HCT116 (cell line): ENCODE results near the gene GPX7. TPM values are rescaled to one million over a fixed set of nuclear protein-coding genes. Genes with fewer than 3 reads are reported as not detected.

Experiments used
- ATAC-seq: fragments of 200-7000 bp; cut with Tn5 transposase; 2 replicates; pipeline ENCODE4 v1.9.1; 2020; ENCODE audit warnings: mild to moderate bottlenecking, moderate library complexity
- BruUV-seq: library from RNA; stranded (reverse); fragments of 400-500 nt; replicated peaks from 2 replicates; lab custom pipeline; 2021; lab: Mats Ljungman, UMichigan
- CTCF ChIA-PET: fragments of 300-600 bp; sonication (Branson Sonifier 250); formaldehyde crosslinking; loops from one replicate; lab custom pipeline; 2021; ENCODE audit warnings: antibody characterized with exemption; lab: Charles Lee
- POLR2A ChIA-PET: fragments of 300-600, 350-600 bp; sonication (Branson Sonifier 250); formaldehyde crosslinking; loops from one replicate; lab custom pipeline; 2021; ENCODE audit warnings: antibody characterized with exemption; lab: Charles Lee
- RAD21 ChIA-PET, 2 experiments: fragments of 300-600 bp; sonication (Branson Sonifier 250); formaldehyde crosslinking; loops; one replicate each; lab custom pipeline; 2023; ENCODE audit warnings: low total read pairs in 2 of 2; ENCODE audit not compliant: uncharacterized antibody in 2 of 2, unreplicated experiment in 2 of 2, low non-redundant PET in 1 of 2; lab: Charles Lee
- DNase-seq: peaks from one replicate; pipeline ENCODE4 v3.0.0-alpha.2; 2010; ENCODE audit warnings: low read depth, low spot score
- H2AFZ ChIP-seq: fragments of 200-600 bp; shearing (Covaris generic), sonication (generic); 2 replicates; pipeline ENCODE4 v1.6.1; 2017; ENCODE audit warnings: low read depth, mixed run types, mixed read lengths, antibody characterized with exemption, low read length; ENCODE audit not compliant: poor library complexity, severe bottlenecking
- H3K27ac ChIP-seq: 2 replicates; pipeline ENCODE4 v1.5.1; 2012; ENCODE audit warnings: low read depth, low read length
- H3K27me3 ChIP-seq: fragments of 200-600 bp; sonication (generic); 2 replicates; pipeline ENCODE4 v1.6.1; 2016; ENCODE audit warnings: mixed run types, low read length, mixed read lengths; ENCODE audit not compliant: insufficient read depth
- H3K36me3 ChIP-seq, 2 experiments: fragments of 200-500 bp in 1 of 2; fragments of 200-600 bp in 1 of 2; sonication (Bioruptor generic) in 1 of 2; sonication (generic) in 1 of 2; 2 replicates each; pipeline versions ENCODE4 v1.5.1 to v1.6.1; 2014 to 2016; ENCODE audit warnings: low read length in 2 of 2, inconsistent platforms in 1 of 2, mixed read lengths in 1 of 2, mixed run types in 1 of 2; ENCODE audit not compliant: insufficient read depth in 2 of 2, control insufficient read depth in 1 of 2
- H3K4me1 ChIP-seq, 2 experiments: fragments of 200-600 bp in 1 of 2; sonication (generic) in 1 of 2; 2 replicates each; pipeline versions ENCODE4 v1.5.1 to v1.6.1; 2012 to 2017; ENCODE audit warnings: low read length in 2 of 2, inconsistent platforms in 1 of 2, mild to moderate bottlenecking in 1 of 2, mixed read lengths in 1 of 2, mixed run types in 1 of 2, moderate library complexity in 1 of 2; ENCODE audit not compliant: insufficient read depth in 2 of 2, control insufficient read depth in 1 of 2
- H3K4me2 ChIP-seq: fragments of 200-600 bp; sonication (generic); 2 replicates; pipeline ENCODE4 v1.6.1; 2017; ENCODE audit warnings: mixed run types, low read length, mixed read lengths
- H3K4me3 ChIP-seq, 2 experiments: fragments of 200-600 bp in 1 of 2; sonication (generic) in 1 of 2; replicated peaks in 1 of 2; 2 replicates each; pipeline ENCODE4 v1.5.1; 2011 to 2016; ENCODE audit warnings: low read length in 2 of 2, control low read depth in 1 of 2, low read depth in 1 of 2, mild to moderate bottlenecking in 1 of 2, mixed read lengths in 1 of 2, mixed run types in 1 of 2
- H3K79me2 ChIP-seq: fragments of 200-600 bp; sonication (generic); 2 replicates; pipeline ENCODE4 v1.6.1; 2017; ENCODE audit warnings: mild to moderate bottlenecking, mixed run types, low read length, moderate library complexity, mixed read lengths; ENCODE audit not compliant: insufficient read depth
- H3K9ac ChIP-seq: fragments of 200-600 bp; sonication (generic); 2 replicates; pipeline ENCODE4 v1.6.1; 2016; ENCODE audit warnings: low read length, mixed read lengths
- H3K9me2 ChIP-seq: fragments of 200-600 bp; sonication (generic), shearing (Covaris generic); 2 replicates; pipeline ENCODE4 v1.6.1; 2017; ENCODE audit warnings: mixed run types, mild to moderate bottlenecking, moderate library complexity; ENCODE audit not compliant: insufficient read depth
- H3K9me3 ChIP-seq, 2 experiments: fragments of 200-500 bp in 1 of 2; fragments of 200-600 bp in 1 of 2; sonication (Bioruptor generic) in 1 of 2; sonication (generic) in 1 of 2; 2 replicates each; pipeline ENCODE4 v1.6.1; 2014 to 2017; ENCODE audit warnings: low read length in 2 of 2, mixed read lengths in 2 of 2, inconsistent platforms in 1 of 2, low read depth in 1 of 2, mild to moderate bottlenecking in 1 of 2, mixed run types in 1 of 2, moderate library complexity in 1 of 2; ENCODE audit not compliant: control insufficient read depth in 1 of 2, insufficient read depth in 1 of 2
- H4K20me1 ChIP-seq: fragments of 200-600 bp; sonication (generic), shearing (Covaris generic); 2 replicates; pipeline ENCODE4 v1.6.1; 2017; ENCODE audit warnings: mixed run types, mild to moderate bottlenecking, moderate library complexity; ENCODE audit not compliant: insufficient read depth
- CBX3 ChIP-seq: IDR thresholded peaks from 2 replicates; pipeline ENCODE4 v1.6.1; 2012; ENCODE audit warnings: low read depth
- EZH2 ChIP-seq: fragments of 200-600 bp; sonication (generic); IDR thresholded peaks from 2 replicates; pipeline ENCODE4 v1.6.1; 2017; ENCODE audit warnings: antibody characterized with exemption, mixed run types
- POLR2AphosphoS5 ChIP-seq: IDR thresholded peaks from 2 replicates; pipeline ENCODE4 v1.6.1; 2011; ENCODE audit warnings: mild to moderate bottlenecking, low read depth, low read length, moderate library complexity
- SRF ChIP-seq: IDR thresholded peaks from 2 replicates; pipeline ENCODE4 v1.6.1; 2012; ENCODE audit warnings: low read depth
- YY1 ChIP-seq: IDR thresholded peaks from 2 replicates; pipeline ENCODE4 v1.6.1; 2011; ENCODE audit warnings: low read length, low read depth, moderate library complexity, mild to moderate bottlenecking; ENCODE audit not compliant: insufficient replicate concordance; ENCODE audit errors: extremely low read depth
- ZFX ChIP-seq: fragments of 450-650 bp; IDR thresholded peaks from 2 replicates; pipeline ENCODE4 v1.6.1; 2017
- intact Hi-C: fragments of 100-400 bp; cut with micrococcal nuclease; formaldehyde crosslinking; loops from 2 replicates; pipeline ENCODE4 v1.10.0; 2022
- total RNA-seq: library from RNA; stranded (reverse); gene quantifications from one replicate; pipeline ENCODE4 v1.2.1, GENCODE V29; 2021; ENCODE audit not compliant: unreplicated experiment
- TF ChIP-seq, protein P1 (sequence below): IDR thresholded peaks from 2 replicates; pipeline ENCODE4 v1.6.1; 2011; ENCODE audit warnings: mild to moderate bottlenecking, low read length, moderate library complexity; ENCODE audit not compliant: insufficient replicate concordance; ENCODE audit errors: extremely low read depth
- TF ChIP-seq, protein P2 (sequence below): IDR thresholded peaks from 2 replicates; pipeline ENCODE4 v1.6.1; 2012

Gene GPX7
- total RNA-seq, 1 experiment from 2014 or later, result not detected

DNA sequence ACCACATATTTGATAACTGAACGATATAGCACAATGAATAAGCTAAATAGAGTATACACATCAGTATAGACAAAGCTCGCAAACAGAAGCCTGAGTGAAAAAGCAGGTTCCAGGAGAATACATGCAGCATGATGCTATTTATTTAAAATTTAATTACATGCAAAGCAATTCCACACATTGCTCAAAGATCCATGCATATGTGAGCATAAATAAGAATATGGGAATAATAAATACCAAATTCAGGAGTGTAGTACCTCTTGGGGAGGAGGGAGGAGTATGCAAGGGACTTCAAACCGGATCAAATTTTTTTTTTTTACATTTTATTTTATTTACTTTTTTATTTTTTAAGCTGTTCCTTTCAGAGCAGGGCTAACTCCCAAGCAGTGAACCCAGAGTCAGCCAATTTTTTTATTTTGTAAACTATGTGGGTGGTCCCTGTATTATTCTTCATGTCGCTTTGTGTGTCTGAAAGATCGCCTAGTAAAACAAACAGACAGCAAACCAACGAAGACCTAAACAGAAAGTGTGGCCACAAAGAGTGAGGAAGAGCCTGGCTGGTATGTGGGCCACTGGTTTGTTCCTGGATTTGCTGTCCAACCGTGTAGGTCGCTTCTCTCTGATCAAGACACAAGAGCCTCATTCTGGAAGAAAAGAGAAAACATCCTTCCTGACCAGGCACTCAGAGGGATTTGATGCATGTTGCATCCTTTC lies 26.6 kb downstream of the GPX7 start (continued):
- TF ChIP-seq, protein P1, sequence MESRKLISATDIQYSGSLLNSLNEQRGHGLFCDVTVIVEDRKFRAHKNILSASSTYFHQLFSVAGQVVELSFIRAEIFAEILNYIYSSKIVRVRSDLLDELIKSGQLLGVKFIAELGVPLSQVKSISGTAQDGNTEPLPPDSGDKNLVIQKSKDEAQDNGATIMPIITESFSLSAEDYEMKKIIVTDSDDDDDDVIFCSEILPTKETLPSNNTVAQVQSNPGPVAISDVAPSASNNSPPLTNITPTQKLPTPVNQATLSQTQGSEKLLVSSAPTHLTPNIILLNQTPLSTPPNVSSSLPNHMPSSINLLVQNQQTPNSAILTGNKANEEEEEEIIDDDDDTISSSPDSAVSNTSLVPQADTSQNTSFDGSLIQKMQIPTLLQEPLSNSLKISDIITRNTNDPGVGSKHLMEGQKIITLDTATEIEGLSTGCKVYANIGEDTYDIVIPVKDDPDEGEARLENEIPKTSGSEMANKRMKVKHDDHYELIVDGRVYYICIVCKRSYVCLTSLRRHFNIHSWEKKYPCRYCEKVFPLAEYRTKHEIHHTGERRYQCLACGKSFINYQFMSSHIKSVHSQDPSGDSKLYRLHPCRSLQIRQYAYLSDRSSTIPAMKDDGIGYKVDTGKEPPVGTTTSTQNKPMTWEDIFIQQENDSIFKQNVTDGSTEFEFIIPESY, result no peak
- no peak for TF ChIP-seq SRF

DNA sequence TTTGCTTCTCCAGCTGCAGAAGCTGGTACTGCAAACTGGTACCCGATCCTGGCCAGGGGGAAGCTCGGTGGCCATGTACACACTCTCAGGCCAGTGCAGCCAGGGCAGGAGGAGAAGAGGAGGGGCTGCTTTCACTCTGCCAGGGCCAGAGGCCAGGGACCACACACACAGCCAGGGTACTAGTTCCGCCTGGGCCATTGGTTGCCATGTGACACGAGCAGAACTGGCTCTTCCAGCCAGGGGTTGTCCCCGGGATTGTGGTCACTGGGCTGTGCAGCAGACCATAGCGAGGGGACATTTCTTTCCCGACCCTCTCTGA lies 27.1 kb downstream of the GPX7 start:
- no TSS peak for BruUV-seq

More for the DNA sequence above, 27.1 kb downstream of the GPX7 start:
- H3K36me3 ChIP-seq, result no peaks in the 10 kb centered on the region
- no peak overlapping the region for H2AFZ ChIP-seq
- H3K4me2 ChIP-seq, result no peak overlapping the region
- TF ChIP-seq YY1 (no peak), EZH2 (no peak), POLR2AphosphoS5 (no peak), SRF (no peak), CBX3 (no peak), ZFX (no peak)
- TF ChIP-seq, protein P2, sequence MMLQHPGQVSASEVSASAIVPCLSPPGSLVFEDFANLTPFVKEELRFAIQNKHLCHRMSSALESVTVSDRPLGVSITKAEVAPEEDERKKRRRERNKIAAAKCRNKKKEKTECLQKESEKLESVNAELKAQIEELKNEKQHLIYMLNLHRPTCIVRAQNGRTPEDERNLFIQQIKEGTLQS, result no peak
- TF ChIP-seq, protein P1, result no peak
- H3K9me3 ChIP-seq, result no peaks in the 10 kb centered on the region
- DNase-seq (no peak), ATAC-seq (0 out of 2 replicates have a peak, but pooled peaks have one; percentile 20)
- intact Hi-C loops, result no loop called here
- H3K79me2 ChIP-seq, result no peaks in the 10 kb centered on the region
- ChIA-PET CTCF (no interaction called here), POLR2A (no interaction called here), RAD21 (no interaction called here)
- no peaks in the 10 kb centered on the region for H4K20me1 ChIP-seq
- H3K9ac ChIP-seq, result no peak overlapping the region
- H3K4me3 ChIP-seq, result no peak overlapping the region
- no peaks in the 10 kb centered on the region for H3K4me1 ChIP-seq
- H3K27ac ChIP-seq, result no peak overlapping the region
- no peaks in the 10 kb centered on the region for H3K9me2 ChIP-seq
- no peaks in the 10 kb centered on the region for H3K27me3 ChIP-seq
